IMR-90 (cell line): ENCODE measurements around the gene HLX. TPM values are rescaled to one million over a fixed set of nuclear protein-coding genes. Genes with fewer than 3 reads are reported as not detected.

Source experiments
- ATAC-seq: fragments of 200-7000 bp; cut with Tn5 transposase; 2 replicates; pipeline ENCODE4 v1.9.1; 2020; ENCODE audit warnings: low read depth, mild to moderate bottlenecking, moderate library complexity
- Bru-seq: library from RNA; stranded (reverse); fragments of 400-500 nt; gene quantifications from one replicate; lab custom pipeline; 2021; lab: Mats Ljungman, UMichigan
- BruChase-seq, 2 experiments: library from RNA; stranded (reverse); fragments of 400-500 nt; gene quantifications; one replicate each; lab custom pipeline; 2021; lab: Mats Ljungman, UMichigan
- BruUV-seq: library from RNA; stranded (reverse); fragments of 400-500 nt; replicated peaks from 2 replicates; lab custom pipeline; 2021; lab: Mats Ljungman, UMichigan
- CTCF ChIA-PET: fragments of 300-600 bp; formaldehyde crosslinking; extraction: SDS; loops from one replicate; lab custom pipeline; 2021; ENCODE audit warnings: antibody characterized with exemption; lab: Yijun Ruan, JAX
- POLR2A ChIA-PET: fragments of 300-600 bp; sonication (Branson Sonifier 250); formaldehyde crosslinking; loops from one replicate; lab custom pipeline; 2022; ENCODE audit warnings: antibody characterized with exemption; ENCODE audit not compliant: unreplicated experiment; lab: Charles Lee
- DNase-seq: peaks from one replicate; pipeline ENCODE4 v3.0.0; 2013
- H2AFZ ChIP-seq: replicated peaks from 2 replicates; pipeline ENCODE3; 2013; ENCODE audit warnings: low read length, mild to moderate bottlenecking; ENCODE audit not compliant: poor library complexity
- H2AK5ac ChIP-seq: 2 replicates; pipeline ENCODE4 v1.6.1; 2013; ENCODE audit warnings: low read depth, low read length, inconsistent platforms
- H2AK9ac ChIP-seq: replicated peaks from 2 replicates; pipeline ENCODE3; 2013; ENCODE audit warnings: mild to moderate bottlenecking, low read depth, low read length, moderate library complexity; ENCODE audit not compliant: poor library complexity
- H2BK120ac ChIP-seq: 2 replicates; pipeline ENCODE4 v1.6.1; 2013; ENCODE audit warnings: low read depth, low read length, inconsistent platforms
- H2BK15ac ChIP-seq: 3 replicates; pipeline ENCODE4 v1.6.1; 2013; ENCODE audit warnings: low read depth, low read length, inconsistent platforms
- H2BK20ac ChIP-seq: 2 replicates; pipeline ENCODE4 v1.6.1; 2013; ENCODE audit warnings: low read depth, mild to moderate bottlenecking, inconsistent platforms, low read length, moderate library complexity
- H2BK5ac ChIP-seq: 2 replicates; pipeline ENCODE4 v1.6.1; 2013; ENCODE audit warnings: mild to moderate bottlenecking, low read depth, low read length, inconsistent platforms; ENCODE audit not compliant: poor library complexity, severe bottlenecking
- H3K14ac ChIP-seq: replicated peaks from 2 replicates; pipeline ENCODE4 v1.6.1; 2013; ENCODE audit warnings: low read depth, low read length, inconsistent platforms
- H3K18ac ChIP-seq: 2 replicates; pipeline ENCODE4 v1.6.1; 2013; ENCODE audit warnings: low read depth, low read length, control low read depth
- H3K23ac ChIP-seq: 2 replicates; pipeline ENCODE4 v1.6.1; 2013; ENCODE audit warnings: low read depth, low read length, inconsistent platforms
- H3K27ac ChIP-seq: 2 replicates; pipeline ENCODE4 v1.5.1; 2013; ENCODE audit warnings: mild to moderate bottlenecking, control low read depth, low read length; ENCODE audit not compliant: insufficient read depth
- H3K27me3 ChIP-seq: 2 replicates; pipeline ENCODE4 v1.6.1; 2013; ENCODE audit warnings: low read length; ENCODE audit not compliant: control insufficient read depth, insufficient read depth
- H3K36me3 ChIP-seq: 2 replicates; pipeline ENCODE4 v1.6.1; 2013; ENCODE audit warnings: low read length, mixed read lengths; ENCODE audit not compliant: control insufficient read depth, insufficient read depth
- H3K4ac ChIP-seq: 2 replicates; pipeline ENCODE4 v1.6.1; 2013; ENCODE audit warnings: low read depth, low read length, inconsistent platforms
- H3K4me1 ChIP-seq: 2 replicates; pipeline ENCODE4 v1.6.1; 2013; ENCODE audit warnings: low read length, mixed read lengths; ENCODE audit not compliant: control insufficient read depth, insufficient read depth
- H3K4me2 ChIP-seq: 2 replicates; pipeline ENCODE4 v1.6.1; 2013; ENCODE audit warnings: low read depth, mild to moderate bottlenecking, control low read depth, low read length, moderate library complexity
- H3K4me3 ChIP-seq: 2 replicates; pipeline ENCODE4 v1.5.1; 2013; ENCODE audit warnings: low read depth, mild to moderate bottlenecking, control low read depth, low read length, moderate library complexity; ENCODE audit not compliant: insufficient read depth
- H3K56ac ChIP-seq: 2 replicates; pipeline ENCODE4 v1.6.1; 2013; ENCODE audit warnings: low read length, inconsistent platforms; ENCODE audit not compliant: insufficient read depth; ENCODE audit errors: extremely low read depth
- H3K79me1 ChIP-seq, 2 experiments: 2 replicates each; pipeline ENCODE4 v1.6.1; 2013; ENCODE audit warnings: low read length in 2 of 2, inconsistent platforms in 1 of 2, low read depth in 1 of 2
- H3K9ac ChIP-seq: 2 replicates; pipeline ENCODE4 v1.6.1; 2013; ENCODE audit warnings: low read depth, low read length, control low read depth
- H3K9me1 ChIP-seq: 2 replicates; pipeline ENCODE4 v1.6.1; 2013; ENCODE audit warnings: low read length, inconsistent platforms; ENCODE audit not compliant: insufficient read depth
- H3K9me3 ChIP-seq: 2 replicates; pipeline ENCODE4 v1.6.1; 2013; ENCODE audit warnings: low read length; ENCODE audit not compliant: control insufficient read depth, insufficient read depth
- H4K20me1 ChIP-seq: 2 replicates; pipeline ENCODE4 v1.6.1; 2013; ENCODE audit warnings: low read length, inconsistent platforms; ENCODE audit not compliant: insufficient read depth
- H4K5ac ChIP-seq: 2 replicates; pipeline ENCODE4 v1.6.1; 2013; ENCODE audit warnings: mild to moderate bottlenecking, low read depth, low read length, control low read depth
- H4K8ac ChIP-seq, 2 experiments: 2 replicates each; pipeline ENCODE4 v1.6.1; 2013; ENCODE audit warnings: low read depth in 2 of 2, low read length in 2 of 2, control low read depth in 1 of 2, inconsistent platforms in 1 of 2
- H4K91ac ChIP-seq: 2 replicates; pipeline ENCODE4 v1.6.1; 2013; ENCODE audit warnings: low read depth, low read length, inconsistent platforms; ENCODE audit not compliant: insufficient read depth
- CHD1 ChIP-seq: IDR thresholded peaks from 2 replicates; pipeline ENCODE4 v1.6.1; 2012; ENCODE audit warnings: low read depth, low read length, improper control_type of control experiment
- CTCF ChIP-seq: conservative IDR thresholded peaks from 2 replicates; pipeline ENCODE4 v1.5.1; 2012; ENCODE audit warnings: mild to moderate bottlenecking, low read depth, low read length, improper control_type of control experiment
- ELK1 ChIP-seq: fragments of 150-350 bp; IDR thresholded peaks from 2 replicates; pipeline ENCODE4 v1.6.1; 2016; ENCODE audit warnings: low read depth, mild to moderate bottlenecking, low read length, moderate library complexity, borderline replicate concordance
- FOS ChIP-seq: fragments of 150-350 bp; IDR thresholded peaks from 2 replicates; pipeline ENCODE4 v1.6.1; 2016; ENCODE audit warnings: low read depth, low read length
- MAZ ChIP-seq: IDR thresholded peaks from 2 replicates; pipeline ENCODE4 v1.6.1; 2012; ENCODE audit warnings: low read depth, mild to moderate bottlenecking, low read length, improper control_type of control experiment, moderate library complexity, borderline replicate concordance
- MXI1 ChIP-seq: IDR thresholded peaks from 2 replicates; pipeline ENCODE4 v1.6.1; 2012; ENCODE audit warnings: low read depth, mild to moderate bottlenecking, low read length, moderate library complexity, borderline replicate concordance
- NFE2L2 ChIP-seq: fragments of 150-350 bp; IDR thresholded peaks from 2 replicates; pipeline ENCODE4 v1.6.1; 2016; ENCODE audit warnings: low read depth, mild to moderate bottlenecking, low read length
- POLR2A ChIP-seq: IDR thresholded peaks from 2 replicates; pipeline ENCODE4 v1.6.1; 2012; ENCODE audit warnings: mild to moderate bottlenecking, low read depth, low read length
- RAD21 ChIP-seq: IDR thresholded peaks from 2 replicates; pipeline ENCODE4 v1.6.1; 2012; ENCODE audit warnings: low read length, improper control_type of control experiment
- RCOR1 ChIP-seq: IDR thresholded peaks from 2 replicates; pipeline ENCODE4 v1.6.1; 2012; ENCODE audit warnings: mild to moderate bottlenecking, low read length, improper control_type of control experiment; ENCODE audit not compliant: insufficient replicate concordance
- RFX5 ChIP-seq: IDR thresholded peaks from 2 replicates; pipeline ENCODE4 v1.8.0; 2012; ENCODE audit warnings: low read depth, mild to moderate bottlenecking, low read length, moderate library complexity
- USF2 ChIP-seq: fragments of 150-350 bp; IDR thresholded peaks from 2 replicates; pipeline ENCODE4 v1.6.1; 2017; ENCODE audit warnings: mild to moderate bottlenecking, antibody characterized with exemption, low read length, low read depth
- WGBS, 2 experiments: methylation state at CpG; one replicate each; pipeline versions ENCODE4 v1.1.5 to v1.1.7; 2013; ENCODE audit warnings: missing lambda C conversion rate in 2 of 2; ENCODE audit not compliant: insufficient read length in 1 of 2; ENCODE audit errors: extremely low coverage in 2 of 2; 5-methylcytosine and 5-hydroxymethylcytosine counted together
- dilution Hi-C: fragments of 300-500 bp; cut with HindIII; formaldehyde crosslinking; loops from one replicate; pipeline ENCODE4 v1.14.3; 2018; ENCODE audit warnings: low sequenced_read_pairs; ENCODE audit not compliant: unreplicated experiment
- in situ Hi-C: fragments of 300-500 bp; cut with MboI; formaldehyde crosslinking; loops from 3 replicates; pipeline ENCODE4 v1.14.3; 2019; ENCODE audit warnings: low sequenced_read_pairs, inconsistent platforms, mixed read lengths
- intact Hi-C: fragments of 100-400 bp; cut with micrococcal nuclease; formaldehyde crosslinking; loops from 2 replicates; pipeline ENCODE4 v1.10.0; 2022
- long read RNA-seq: library from polyadenylated mRNA; unstranded; transcript quantifications from one replicate; pipeline ENCODE4 v2.0.0, GENCODE V29; 2021; ENCODE audit not compliant: unreplicated experiment
- polyA plus RNA-seq, 3 experiments: library from polyadenylated mRNA; depleted of rRNA; stranded (reverse); fragments of >200 nt; gene quantifications; 2 replicates each; pipeline ENCODE4 v1.2.3, GENCODE V29; 2012; ENCODE audit warnings: low replicate concordance in 1 of 3
- total RNA-seq: library from RNA; depleted of rRNA; stranded (reverse); fragments of >200 nt; gene quantifications from 2 replicates; pipeline ENCODE4 v1.2.3, GENCODE V29; 2012; rRNA removed

Gene HLX
- total RNA-seq (3.9 and 4.3 TPM in 2 replicates), polyA plus RNA-seq (2012; rRNA removed) (5.9 and 6.1 TPM in 2 replicates), Bru-seq, nascent RNA (percentile 54 among the genes with signal in this experiment), BruChase-seq, experiment 1, labeled RNA remaining after a 6-hour chase (percentile 39 among the genes with signal in this experiment), BruChase-seq, experiment 2, labeled RNA remaining after a 2-hour chase (percentile 38 among the genes with signal in this experiment)
- polyA plus RNA-seq (2012; cell fraction: cytosol; rRNA removed) = 8.2 and 12.8 TPM in 2 replicates
- 8.7 and 9.6 TPM in 2 replicates for polyA plus RNA-seq (2012; cell fraction: nucleus; rRNA removed; ENCODE audit: low replicate concordance)
- long read RNA-seq, full-length matches to known transcripts = 23 of 23 reads
- long read RNA-seq, partial matches to known transcripts = 0 of 23 reads
- long read RNA-seq, other reads (novel, unspliced or antisense) = 0 of 23 reads

- in situ Hi-C loops (loop anchor here (10.0 kb wide), 1 partner anchor 326 kb away; no protein-coding TSS in a partner anchor), dilution Hi-C loops (no loop called here), intact Hi-C loops (loop anchor here (1.0 to 10.0 kb wide), 4 partner anchors 324 to 1576 kb away; no protein-coding TSS in a partner anchor)
- peak within 1 kb of the TSS; percentile 21; the same call in 1 of the 2 replicates for H3K18ac ChIP-seq
- H2AK5ac ChIP-seq = no peak within 1 kb of the TSS
- H3K27me3 ChIP-seq = no peaks in the 10 kb centered on the region
- POLR2A ChIA-PET = interaction anchor here (0.6 to 0.7 kb wide), 2 partner anchors 78 to 298 kb away, joined by 4 read pairs; no protein-coding TSS in a partner anchor
- H3K9me1 ChIP-seq = peaks cover 8% of the 10 kb centered on the region; the same call in 1 of the 2 replicates
- H2AK9ac ChIP-seq = peak within 1 kb of the TSS; percentile 80
- no peaks in the 10 kb centered on the region for H4K20me1 ChIP-seq
- DNase-seq = peak; percentile 92
- CTCF ChIA-PET = interaction anchor here (0.6 to 1.0 kb wide), 5 partner anchors 215 to 1849 kb away, joined by 3 to 6 read pairs (median 4); no protein-coding TSS in a partner anchor
- no peaks in the 10 kb centered on the region for H3K9me3 ChIP-seq
- peak within 1 kb of the TSS; percentile 92 for H3K23ac ChIP-seq
- no TSS peak for BruUV-seq
- H3K4me3 ChIP-seq = peak within 1 kb of the TSS; percentile 62
- H2AFZ ChIP-seq = peak within 1 kb of the TSS; percentile 93
- peak within 1 kb of the TSS; percentile 38; the same call in 1 of the 2 replicates for H3K56ac ChIP-seq
- peak within 1 kb of the TSS; percentile 68 for H2BK5ac ChIP-seq
- peak within 1 kb of the TSS; percentile 71 for H2BK120ac ChIP-seq
- H3K27ac ChIP-seq = peak within 1 kb of the TSS; percentile 83
- ATAC-seq = peak; percentile 90
- H4K8ac ChIP-seq = peak within 1 kb of the TSS in 1 of 2 experiments; percentile 57; a peak in 2 of 4 replicates
- peak within 1 kb of the TSS; percentile 87 for H3K9ac ChIP-seq
- no CpG with 5 or more reads among the region's 26 CpGs for WGBS, 2 experiments
- no peak within 1 kb of the TSS for H2BK20ac ChIP-seq
- H3K4ac ChIP-seq = peak within 1 kb of the TSS; percentile 71
- peak within 1 kb of the TSS; percentile 92 for H3K14ac ChIP-seq
- H2BK15ac ChIP-seq = 0 out of 3 replicates have a peak within 1 kb of the TSS, but pooled peaks have one; percentile 37
- peak within 1 kb of the TSS; percentile 81 for H3K4me2 ChIP-seq
- peaks cover 10 to 20% of the 10 kb centered on the region in 2 experiments; a peak in 2 of 4 replicates for H3K79me1 ChIP-seq
- H4K91ac ChIP-seq = peak within 1 kb of the TSS; percentile 44
- H3K36me3 ChIP-seq = peaks cover 10% of the 10 kb centered on the region; the same call in 1 of the 2 replicates
- H3K4me1 ChIP-seq = peaks cover 9% of the 10 kb centered on the region
- H4K5ac ChIP-seq = 0 out of 2 replicates have a peak within 1 kb of the TSS, but pooled peaks have one; percentile 6
- TF ChIP-seq POLR2A (peak; percentile 59; the same call in 1 of the 2 replicates), ELK1 (no peak), RAD21 (no peak), NFE2L2 (no peak), RFX5 (no peak), RCOR1 (no peak), CHD1 (no peak), CTCF (no peak), MXI1 (peak; percentile 91), FOS (no peak), USF2 (no peak), MAZ (no peak)
Observed at GRCh38 chr1:220879076-220879508, at the start of gene HLX. HLX (plus strand) TSS chr1:220879443; CDS start chr1:220879858, 415 bp downstream.
